BLaER1 treated with 17β-estradiol and CSF1 and Interleukin-3, amounts not matched to agents 10 nM and 100 nM (cell line): ENCODE results near the gene CACNB1.

Experiments used
- H3K27ac ChIP-seq, 11 experiments: shearing (Covaris generic); formaldehyde crosslinking; 2 replicates each; pipeline ENCODE4 v1.8.1; 2022
- H3K27me3 ChIP-seq, 11 experiments: shearing (Covaris generic); formaldehyde crosslinking; 2 replicates each; pipeline ENCODE4 v1.8.1; 2022
- H3K36me3 ChIP-seq, 11 experiments: shearing (Covaris generic); formaldehyde crosslinking; 2 replicates each; pipeline ENCODE4 v1.8.1; 2022
- H3K4me1 ChIP-seq, 10 experiments: shearing (Covaris generic); formaldehyde crosslinking; 2 replicates each; pipeline ENCODE4 v1.8.1; 2022
- H3K4me2 ChIP-seq, 11 experiments: shearing (Covaris generic); formaldehyde crosslinking; 2 replicates each; pipeline ENCODE4 v1.8.1; 2022
- H3K4me3 ChIP-seq, 10 experiments: shearing (Covaris generic); formaldehyde crosslinking; 2 replicates each; pipeline ENCODE4 v1.8.1; 2022
- H3K9ac ChIP-seq, 11 experiments: shearing (Covaris generic); formaldehyde crosslinking; 2 replicates each; pipeline ENCODE4 v1.8.1; 2022
- H3K9me3 ChIP-seq, 11 experiments: shearing (Covaris generic); formaldehyde crosslinking; replicated peaks in 1 of 11; 2 replicates each; pipeline ENCODE4 v1.8.1; 2022
- H4K20me1 ChIP-seq, 11 experiments: shearing (Covaris generic); formaldehyde crosslinking; 2 replicates each; pipeline ENCODE4 v1.8.1; 2022
- Cebpa-rat ChIP-seq, 11 experiments: shearing (Covaris generic); IDR thresholded peaks; 2 replicates each; pipeline ENCODE4 v1.8.1; 2022

CACNB1 gene

DNA sequence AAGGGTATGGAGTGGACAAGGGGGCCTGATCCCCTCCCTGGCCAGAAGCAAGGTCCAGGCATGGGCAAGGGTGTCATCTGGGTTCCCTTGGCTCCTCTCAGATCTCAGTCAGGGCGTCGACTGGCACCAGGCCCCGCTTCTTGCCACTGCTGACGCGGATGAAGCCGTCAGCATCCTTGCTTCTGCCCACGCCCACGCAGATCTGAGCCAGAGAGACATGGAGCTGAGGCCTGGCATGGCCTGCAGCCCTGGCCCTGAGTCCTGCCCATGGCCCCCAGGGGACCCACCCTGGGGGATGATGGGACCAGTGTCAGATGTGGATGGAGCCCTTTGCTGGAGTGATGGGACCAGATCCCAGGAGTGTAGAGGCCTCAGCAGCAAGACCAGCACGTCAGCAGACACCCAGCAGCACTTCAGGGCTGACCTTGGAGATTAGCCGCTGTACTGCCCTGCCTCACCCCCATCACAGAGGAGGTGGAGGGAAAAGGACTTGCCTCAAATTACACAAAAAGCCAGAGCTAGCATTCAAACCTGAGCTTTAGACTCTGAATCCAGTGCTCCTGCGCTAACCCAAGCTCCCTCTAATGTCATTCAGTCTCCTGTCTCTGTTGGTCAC, 14.8 kb upstream of the CACNB1 start:
- H3K9ac ChIP-seq: no peak overlapping the region; a peak in 1 of 22 replicates
- H3K9me3 ChIP-seq: no peaks in the 10 kb centered on the region
- peak overlapping the region in 1 of 11 experiments; percentile 29; a peak in 1 of 22 replicates for H3K27ac ChIP-seq
- no peaks in the 10 kb centered on the region for H3K36me3 ChIP-seq
- H3K4me3 ChIP-seq: no peak overlapping the region
- peaks cover 44 to 59% (median 52%) of the 10 kb centered on the region in 10 experiments for H3K4me1 ChIP-seq
- peaks cover 0 to 10% (median 0%) of the 10 kb centered on the region in 11 experiments; a peak in 3 of 22 replicates for H4K20me1 ChIP-seq
- no peak for TF ChIP-seq Cebpa-rat (IDR thresholded peaks at IDR 0.05)
- peak overlapping the region in 10 of 11 experiments; percentile 9 to 99 (median 31); a peak in 11 of 22 replicates for H3K4me2 ChIP-seq
- H3K27me3 ChIP-seq: no peaks in the 10 kb centered on the region

DNA sequence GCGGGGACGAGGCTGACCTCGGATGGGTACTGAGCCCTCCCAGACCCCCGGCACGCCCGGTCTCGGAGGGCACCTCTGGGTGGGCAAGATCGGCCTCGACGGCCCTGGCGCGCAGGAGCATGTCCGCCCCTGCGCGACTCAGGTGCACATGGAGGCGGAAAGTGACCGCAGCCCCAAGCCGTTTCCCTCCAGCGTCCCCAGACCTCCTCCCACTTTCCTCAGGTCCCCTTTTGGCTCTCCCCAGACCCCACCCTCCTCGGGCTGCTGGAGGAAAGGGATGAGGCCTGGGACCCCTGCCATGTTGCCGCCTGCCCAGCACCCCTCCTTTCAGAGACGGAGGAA, 12.6 kb upstream of the CACNB1 start:
- no peaks in the 10 kb centered on the region for H3K27me3 ChIP-seq
- no peaks in the 10 kb centered on the region for H3K9me3 ChIP-seq
- peak overlapping the region; percentile 61 to 83 (median 76) for H3K9ac ChIP-seq
- peak overlapping the region; percentile 43 to 67 (median 56) for H3K4me3 ChIP-seq
- peak overlapping the region; percentile 91 to 100 (median 99) for H3K4me2 ChIP-seq
- H3K36me3 ChIP-seq: peaks cover 2 to 3% (median 3%) of the 10 kb centered on the region in 11 experiments
- H3K27ac ChIP-seq: peak overlapping the region; percentile 39 to 94 (median 85); a peak in 21 of 22 replicates
- peaks cover under 1 to 25% (median 14%) of the 10 kb centered on the region in 11 experiments; a peak in 17 of 22 replicates for H4K20me1 ChIP-seq
- TF ChIP-seq Cebpa-rat (IDR thresholded peaks at IDR 0.05): no peak
- H3K4me1 ChIP-seq: peaks cover 54 to 74% (median 66%) of the 10 kb centered on the region in 10 experiments

DNA sequence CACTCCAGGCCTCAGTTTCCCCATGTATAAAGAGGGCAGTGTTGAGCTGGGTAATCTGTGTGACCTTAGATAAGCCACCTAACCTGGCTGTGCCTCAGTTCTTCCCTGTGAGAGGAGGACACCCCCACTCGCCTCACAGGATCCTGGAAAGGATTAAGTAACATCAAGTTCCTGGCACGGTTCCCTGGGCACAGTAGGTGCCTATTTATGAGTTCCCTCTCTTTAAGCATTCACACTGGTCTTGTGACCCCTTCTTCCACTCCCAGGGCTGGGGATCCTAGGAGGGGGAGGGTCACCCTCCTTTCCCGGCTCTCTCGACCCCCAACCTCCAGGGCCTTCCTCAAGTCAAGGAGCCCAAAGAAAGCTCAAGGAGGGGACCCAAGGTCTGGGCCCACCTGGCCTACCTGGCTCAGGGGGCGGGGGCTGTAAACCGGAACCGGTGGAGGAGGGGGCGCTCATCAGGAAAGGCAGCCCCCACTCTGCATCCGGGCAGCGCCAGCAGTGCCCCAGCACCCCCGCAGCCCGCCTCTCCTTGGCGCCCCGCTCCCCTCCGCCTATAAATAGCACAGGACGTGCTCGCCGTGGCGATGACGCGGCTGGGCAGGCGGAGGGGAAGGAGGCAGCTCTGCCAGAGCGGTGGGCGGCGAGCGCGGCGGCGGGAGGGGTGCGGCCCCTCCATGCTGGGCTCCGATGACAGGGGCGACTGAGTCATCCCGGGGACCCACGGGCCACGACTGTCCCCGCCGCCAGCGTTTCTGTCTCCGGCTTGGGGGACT, 12.0 kb upstream of the CACNB1 start:
- Histone ChIP-seq H3K4me1 (peaks cover 54 to 74% (median 66%) of the 10 kb centered on the region in 10 experiments), H3K36me3 (peaks cover 8 to 9% (median 8%) of the 10 kb centered on the region in 11 experiments), H3K4me3 (peak overlapping the region; percentile 43 to 67 (median 56)), H3K9me3 (no peaks in the 10 kb centered on the region), H4K20me1 (peaks cover 7 to 31% (median 20%) of the 10 kb centered on the region in 11 experiments; a peak in 21 of 22 replicates), H3K27ac (peak overlapping the region; percentile 39 to 94 (median 85); a peak in 21 of 22 replicates), H3K4me2 (peak overlapping the region; percentile 91 to 100 (median 99)), H3K9ac (peak overlapping the region; percentile 61 to 83 (median 76)), H3K27me3 (no peaks in the 10 kb centered on the region)
- no peak for TF ChIP-seq Cebpa-rat (IDR thresholded peaks at IDR 0.05)

DNA sequence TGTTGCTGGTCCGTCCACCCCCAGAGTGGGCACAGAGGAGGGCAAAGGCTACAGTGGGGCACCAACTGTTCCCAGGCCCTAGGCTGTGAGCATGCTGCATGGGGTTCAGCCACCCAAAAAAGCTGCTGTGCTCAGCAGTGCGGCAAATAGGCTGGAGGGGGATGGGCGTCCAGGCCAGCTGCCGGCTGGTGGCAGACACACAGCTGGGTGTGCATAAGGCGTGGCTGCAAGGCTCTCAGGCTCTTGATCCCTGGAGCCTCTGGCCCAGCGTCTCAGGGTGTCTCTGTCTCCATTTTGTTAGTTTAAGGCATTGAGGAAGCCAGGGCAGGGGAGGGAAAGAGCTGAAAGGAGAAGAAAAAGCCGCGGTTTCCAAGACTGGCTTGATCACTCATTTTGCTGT, 11.4 kb upstream of the CACNB1 start:
- Histone ChIP-seq H4K20me1 (peaks cover 13 to 37% (median 26%) of the 10 kb centered on the region in 11 experiments; a peak in 21 of 22 replicates), H3K27ac (peak overlapping the region; percentile 39 to 94 (median 85); a peak in 21 of 22 replicates), H3K9me3 (no peaks in the 10 kb centered on the region), H3K4me1 (peaks cover 54 to 79% (median 71%) of the 10 kb centered on the region in 10 experiments), H3K4me2 (peak overlapping the region; percentile 91 to 100 (median 99)), H3K9ac (peak overlapping the region; percentile 61 to 83 (median 76); a peak in 20 of 22 replicates), H3K36me3 (peaks cover 14 to 15% (median 14%) of the 10 kb centered on the region in 11 experiments), H3K27me3 (no peaks in the 10 kb centered on the region), H3K4me3 (peak overlapping the region in 7 of 10 experiments; percentile 45 to 67 (median 57); a peak in 11 of 20 replicates)
- TF ChIP-seq Cebpa-rat (IDR thresholded peaks at IDR 0.05): no peak

DNA sequence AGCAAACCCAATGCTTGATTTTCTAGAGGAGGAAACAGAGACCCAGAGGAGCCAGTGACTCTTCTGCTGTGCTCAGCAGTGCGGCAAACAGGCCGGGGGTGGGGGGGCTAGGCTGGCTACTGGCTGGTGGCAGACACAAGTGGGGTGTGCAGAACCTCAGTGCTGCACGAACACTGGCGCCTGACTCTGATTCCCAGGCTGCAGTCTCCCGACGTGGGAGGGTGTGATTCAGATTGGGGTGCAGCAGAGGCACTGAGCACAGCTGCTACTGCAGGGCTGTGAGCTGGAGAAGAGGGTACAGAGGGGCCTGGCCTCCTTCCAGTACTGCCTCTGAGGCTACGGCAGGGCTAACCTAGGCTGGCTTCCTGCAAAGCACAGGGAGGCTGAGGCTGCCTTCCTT, 10.7 kb upstream of the CACNB1 start:
- TF ChIP-seq Cebpa-rat (IDR thresholded peaks at IDR 0.05): no peak
- Histone ChIP-seq H3K4me1 (peaks cover 60 to 86% (median 79%) of the 10 kb centered on the region in 10 experiments), H3K9ac (peak overlapping the region in 9 of 11 experiments; percentile 70 to 83 (median 77); a peak in 16 of 22 replicates), H3K4me3 (no peak overlapping the region), H3K9me3 (no peaks in the 10 kb centered on the region), H3K4me2 (peak overlapping the region; percentile 91 to 100 (median 99)), H3K36me3 (peaks cover 21 to 22% (median 22%) of the 10 kb centered on the region in 11 experiments), H4K20me1 (peaks cover 20 to 44% (median 34%) of the 10 kb centered on the region in 11 experiments; a peak in 21 of 22 replicates), H3K27ac (peak overlapping the region in 9 of 11 experiments; percentile 80 to 94 (median 89); a peak in 17 of 22 replicates), H3K27me3 (no peaks in the 10 kb centered on the region)

DNA sequence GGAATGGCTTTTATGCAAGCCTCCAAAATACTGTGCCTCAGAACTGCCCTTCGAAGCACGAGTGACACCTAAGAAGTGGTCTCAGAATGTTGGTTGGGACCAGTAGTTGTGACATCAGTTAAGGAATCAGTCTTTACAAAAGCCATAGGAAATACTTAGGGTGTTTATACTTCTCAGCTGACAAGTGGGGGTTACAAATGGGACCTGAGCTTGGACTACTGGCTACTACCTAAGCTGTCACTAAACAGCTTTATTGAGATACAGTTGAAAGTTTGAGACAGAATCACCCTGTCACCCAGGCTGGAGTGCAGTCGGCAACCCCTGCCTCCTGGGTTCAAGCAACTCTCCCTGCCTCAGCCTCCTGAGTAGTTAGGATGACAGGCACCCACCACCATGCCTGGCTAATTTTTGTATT, 7.7 kb upstream of the CACNB1 start:
- Histone ChIP-seq H3K27me3 (no peaks in the 10 kb centered on the region), H3K4me2 (0 out of 22 replicates have a peak overlapping the region, but pooled peaks of 1 of the 11 experiments have one; percentile 84), H3K27ac (no peak overlapping the region), H3K9ac (0 out of 22 replicates have a peak overlapping the region, but pooled peaks of 1 of the 11 experiments have one; percentile 5), H3K9me3 (no peaks in the 10 kb centered on the region), H4K20me1 (peaks cover 44 to 65% (median 54%) of the 10 kb centered on the region in 11 experiments), H3K36me3 (peaks cover 43 to 47% (median 46%) of the 10 kb centered on the region in 11 experiments), H3K4me3 (no peak overlapping the region), H3K4me1 (peaks cover 65 to 78% (median 74%) of the 10 kb centered on the region in 10 experiments)
- TF ChIP-seq Cebpa-rat (IDR thresholded peaks at IDR 0.05): no peak

DNA sequence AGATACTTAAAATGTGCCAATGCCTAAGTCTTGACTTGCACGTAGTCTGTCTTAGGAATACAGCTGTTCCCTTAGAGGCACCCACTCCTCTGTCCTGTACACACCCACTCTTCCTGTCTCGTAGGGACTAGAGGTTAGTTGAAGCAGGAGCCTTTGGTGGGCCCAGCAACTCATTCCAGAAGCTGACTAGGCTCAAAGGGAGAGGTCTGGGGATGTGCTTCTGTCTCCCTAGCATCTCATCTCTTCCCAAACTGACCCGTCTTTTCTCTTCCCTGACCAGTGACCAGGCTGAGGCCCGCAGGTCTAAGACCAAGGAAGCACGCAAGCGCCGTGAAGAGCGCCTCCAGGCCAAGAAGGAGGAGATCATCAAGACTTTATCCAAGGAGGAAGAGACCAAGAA, 6.8 kb upstream of the CACNB1 start:
- peaks cover 43 to 47% (median 46%) of the 10 kb centered on the region in 11 experiments for H3K36me3 ChIP-seq
- H3K27ac ChIP-seq: no peak overlapping the region; a peak in 1 of 22 replicates
- no peak for TF ChIP-seq Cebpa-rat (IDR thresholded peaks at IDR 0.05)
- H3K9me3 ChIP-seq: no peaks in the 10 kb centered on the region
- peaks cover 61 to 73% (median 69%) of the 10 kb centered on the region in 10 experiments for H3K4me1 ChIP-seq
- no peaks in the 10 kb centered on the region for H3K27me3 ChIP-seq
- H4K20me1 ChIP-seq: peaks cover 44 to 65% (median 54%) of the 10 kb centered on the region in 11 experiments
- H3K9ac ChIP-seq: peak overlapping the region in 10 of 11 experiments; percentile 5 to 99 (median 95); a peak in 14 of 22 replicates
- H3K4me3 ChIP-seq: peak overlapping the region in 1 of 10 experiments; percentile 86; a peak in 1 of 20 replicates
- H3K4me2 ChIP-seq: peak overlapping the region in 10 of 11 experiments; percentile 55 to 97 (median 90); a peak in 9 of 22 replicates

DNA sequence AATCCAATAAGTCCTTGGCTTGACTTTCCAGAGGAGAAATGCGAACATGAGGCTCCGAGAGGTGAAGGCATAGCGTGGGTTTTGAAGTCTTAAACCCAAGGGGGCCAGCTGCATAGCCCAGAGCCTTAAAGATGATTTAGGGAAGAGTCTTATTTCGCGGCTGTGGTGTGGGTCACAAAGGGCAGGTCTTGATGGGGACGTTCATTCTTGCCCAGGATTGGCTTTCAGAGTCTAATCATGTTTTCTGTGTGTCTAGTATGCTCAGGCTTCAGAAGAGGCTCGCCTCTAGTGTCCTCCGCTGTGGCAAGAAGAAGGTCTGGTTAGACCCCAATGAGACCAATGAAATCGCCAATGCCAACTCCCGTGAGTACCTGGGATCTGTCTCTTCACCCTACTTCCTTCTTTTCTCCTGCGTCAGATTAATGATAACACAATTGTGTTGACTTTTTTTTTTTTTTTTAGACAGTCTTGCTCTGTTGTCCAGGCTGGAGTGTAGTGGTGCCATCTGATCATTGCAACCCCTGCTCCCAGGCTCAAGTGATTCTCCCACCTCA, 3.6 kb upstream of the CACNB1 start:
- Histone ChIP-seq H3K9me3 (no peaks in the 10 kb centered on the region), H3K27me3 (no peaks in the 10 kb centered on the region), H3K4me2 (peak overlapping the region; percentile 79 to 98 (median 93)), H3K36me3 (peaks cover 43 to 47% (median 46%) of the 10 kb centered on the region in 11 experiments), H3K4me1 (peaks cover 53 to 66% (median 60%) of the 10 kb centered on the region in 10 experiments), H3K27ac (peak overlapping the region; percentile 97 to 100 (median 99)), H4K20me1 (peaks cover 44 to 55% (median 49%) of the 10 kb centered on the region in 11 experiments), H3K9ac (peak overlapping the region; percentile 94 to 100 (median 97)), H3K4me3 (peak overlapping the region; percentile 79 to 90 (median 87))
- TF ChIP-seq Cebpa-rat (IDR thresholded peaks at IDR 0.05): no peak
